ENCODE measurements around the gene BLVRA.

DNA sequence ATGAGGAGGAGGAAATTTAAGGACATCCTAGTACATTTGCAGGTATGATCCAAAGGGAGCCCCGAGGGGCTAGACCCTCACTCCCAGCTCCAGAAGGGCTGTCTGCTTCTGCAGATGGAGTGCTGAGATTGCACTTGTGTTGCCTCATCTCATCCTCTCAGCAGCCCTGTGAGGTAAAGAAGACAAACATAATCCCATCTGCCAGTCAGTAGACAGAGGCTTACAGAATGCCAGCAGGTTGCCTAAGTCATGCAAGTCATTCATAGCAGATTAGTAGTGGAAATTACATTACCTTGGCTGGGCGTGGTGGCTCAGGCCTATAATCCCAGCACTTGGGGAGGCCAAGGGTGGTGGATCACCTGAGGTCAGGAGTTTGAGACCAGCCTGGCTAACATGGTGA is 45.4 kb downstream of the BLVRA start:
- TF ChIP-seq ZFP30 (CRISPR knock-in tag; IDR thresholded peaks at IDR 0.05) (no peak), ZFP3 (CRISPR knock-in tag; IDR thresholded peaks at IDR 0.05) (no peak), RARB (CRISPR knock-in tag; IDR thresholded peaks at IDR 0.05) (no peak), CSDC2 (CRISPR knock-in tag; IDR thresholded peaks at IDR 0.05) (no peak), TSHZ2 (CRISPR knock-in tag; IDR thresholded peaks at IDR 0.05) (no peak), BACH2 (CRISPR knock-in tag; IDR thresholded peaks at IDR 0.05; ENCODE audit: borderline replicate concordance) (no peak), ZNF70 (CRISPR knock-in tag; IDR thresholded peaks at IDR 0.05) (no peak), PATZ1 (CRISPR knock-in tag; IDR thresholded peaks at IDR 0.05; ENCODE audit: borderline replicate concordance) (no peak), ZC3H10 (CRISPR knock-in tag; IDR thresholded peaks at IDR 0.05) (no peak), ESRRG (CRISPR knock-in tag; IDR thresholded peaks at IDR 0.05) (no peak), ARNTL (CRISPR knock-in tag; IDR thresholded peaks at IDR 0.05; ENCODE audit: borderline replicate concordance, low read depth) (no peak), PPARA (CRISPR knock-in tag; IDR thresholded peaks at IDR 0.05; ENCODE audit: borderline replicate concordance) (no peak), ISL1 (CRISPR knock-in tag; IDR thresholded peaks at IDR 0.05) (no peak)
- TF ChIP-seq, protein P1, sequence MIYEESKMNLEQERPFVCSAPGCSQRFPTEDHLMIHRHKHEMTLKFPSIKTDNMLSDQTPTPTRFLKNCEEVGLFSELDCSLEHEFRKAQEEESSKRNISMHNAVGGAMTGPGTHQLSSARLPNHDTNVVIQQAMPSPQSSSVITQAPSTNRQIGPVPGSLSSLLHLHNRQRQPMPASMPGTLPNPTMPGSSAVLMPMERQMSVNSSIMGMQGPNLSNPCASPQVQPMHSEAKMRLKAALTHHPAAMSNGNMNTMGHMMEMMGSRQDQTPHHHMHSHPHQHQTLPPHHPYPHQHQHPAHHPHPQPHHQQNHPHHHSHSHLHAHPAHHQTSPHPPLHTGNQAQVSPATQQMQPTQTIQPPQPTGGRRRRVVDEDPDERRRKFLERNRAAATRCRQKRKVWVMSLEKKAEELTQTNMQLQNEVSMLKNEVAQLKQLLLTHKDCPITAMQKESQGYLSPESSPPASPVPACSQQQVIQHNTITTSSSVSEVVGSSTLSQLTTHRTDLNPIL (CRISPR knock-in tag; IDR thresholded peaks at IDR 0.05; ENCODE audit: low read depth): no peak

Data from SK-N-SH treated with all-trans-retinoic acid at 6 μM for 48 hours (cell line).